NT2/D1 (cell line): ENCODE results near the gene MRPL34.
"Not testable (repeated sequence)": the region's sequence is repeated elsewhere in the genome, so short reads cannot be mapped to it uniquely, and the experiment has no call there.

ENCODE experiments used
- DNase-seq: peaks from one replicate; pipeline ENCODE4 v3.0.0-alpha.2; 2011; ENCODE audit warnings: low read depth, low spot score
- H3K27me3 ChIP-seq: 2 replicates; pipeline ENCODE4 v1.6.0; 2011; ENCODE audit warnings: mild to moderate bottlenecking; ENCODE audit not compliant: insufficient read length, insufficient read depth
- H3K36me3 ChIP-seq: 2 replicates; pipeline ENCODE4 v1.6.1; 2011; ENCODE audit warnings: mild to moderate bottlenecking, low read length, mixed read lengths; ENCODE audit not compliant: insufficient read depth, insufficient read length
- H3K4me1 ChIP-seq: 2 replicates; pipeline ENCODE4 v1.5.1; 2011; ENCODE audit not compliant: insufficient read depth, insufficient read length
- H3K4me3 ChIP-seq: 2 replicates; pipeline ENCODE4 v1.5.1; 2011; ENCODE audit warnings: low read depth; ENCODE audit not compliant: insufficient read length
- H3K9ac ChIP-seq: 2 replicates; pipeline ENCODE4 v1.6.0; 2011; ENCODE audit warnings: low read depth; ENCODE audit not compliant: insufficient read length
- H3K9me3 ChIP-seq: 2 replicates; pipeline ENCODE4 v1.5.1; 2011; ENCODE audit warnings: mild to moderate bottlenecking, low read length; ENCODE audit not compliant: insufficient read depth
- SUZ12 ChIP-seq: IDR thresholded peaks from 2 replicates; pipeline ENCODE4 v1.6.1; 2011; ENCODE audit not compliant: insufficient read length, insufficient read depth; ENCODE audit errors: extremely low read depth
- YY1 ChIP-seq: IDR thresholded peaks from 2 replicates; pipeline ENCODE4 v1.6.1; 2011; ENCODE audit not compliant: insufficient read length, insufficient read depth
- ZNF274 ChIP-seq: IDR thresholded peaks from 2 replicates; pipeline ENCODE4 v1.6.1; 2011; ENCODE audit warnings: mild to moderate bottlenecking, low read depth, low read length

Gene MRPL34

GRCh38 chr19:17286263-17286662, 19.4 kb upstream of the MRPL34 start:
- H3K36me3 ChIP-seq = peaks cover 35% of the 10 kb centered on the region
- no peak for TF ChIP-seq YY1
- TF ChIP-seq ZNF274 = no peak
- no peak for TF ChIP-seq SUZ12

GRCh38 chr19:17286752-17287151, 18.9 kb upstream of the MRPL34 start:
- peaks cover 8% of the 10 kb centered on the region for H3K4me1 ChIP-seq
- H3K4me3 ChIP-seq = no peak overlapping the region
- no peak for DNase-seq
- H3K9ac ChIP-seq = no peak overlapping the region
- H3K36me3 ChIP-seq = peaks cover 35% of the 10 kb centered on the region
- H3K27me3 ChIP-seq = no peaks in the 10 kb centered on the region
- TF ChIP-seq ZNF274 (no peak), SUZ12 (no peak), YY1 (no peak)
- H3K9me3 ChIP-seq = peaks cover 8% of the 10 kb centered on the region; the same call in 1 of the 2 replicates

More at GRCh38 chr19:17286263-17286662, 19.4 kb upstream of the MRPL34 start:
- Histone ChIP-seq H3K4me3 (no peak overlapping the region), H3K27me3 (no peaks in the 10 kb centered on the region), H3K9ac (no peak overlapping the region), H3K4me1 (peaks cover 8% of the 10 kb centered on the region), H3K9me3 (peaks cover 8% of the 10 kb centered on the region; the same call in 1 of the 2 replicates)
- no peak for DNase-seq

GRCh38 chr19:17289489-17289888, 16.2 kb upstream of the MRPL34 start:
- Histone ChIP-seq H3K27me3 (no peaks in the 10 kb centered on the region), H3K4me1 (peaks cover 7% of the 10 kb centered on the region), H3K9me3 (peaks cover 8% of the 10 kb centered on the region; the same call in 1 of the 2 replicates), H3K36me3 (peaks cover 24% of the 10 kb centered on the region), H3K4me3 (peak overlapping the region; percentile 8), H3K9ac (no peak overlapping the region)
- TF ChIP-seq ZNF274 (no peak), SUZ12 (no peak), YY1 (no peak)
- DNase-seq = peak; percentile 89

GRCh38 chr19:17292301-17293074, 13.2 kb upstream of the MRPL34 start:
- peak overlapping the region; percentile 83 for H3K9ac ChIP-seq

GRCh38 chr19:17293605-17294004, 12.1 kb upstream of the MRPL34 start:
- Histone ChIP-seq H3K9me3 (peaks cover 13% of the 10 kb centered on the region; the same call in 1 of the 2 replicates), H3K9ac (peak overlapping the region; percentile 50), H3K4me1 (peaks cover 9% of the 10 kb centered on the region), H3K4me3 (peak overlapping the region; percentile 29), H3K36me3 (peaks cover 26% of the 10 kb centered on the region), H3K27me3 (no peaks in the 10 kb centered on the region)
- TF ChIP-seq ZNF274 (no peak), YY1 (no peak), SUZ12 (no peak)
- no peak for DNase-seq

More at GRCh38 chr19:17292301-17293074, 13.2 kb upstream of the MRPL34 start:
- H3K4me3 ChIP-seq = peak overlapping the region; percentile 81
- DNase-seq = peak; percentile 81
- H3K4me1 ChIP-seq = peaks cover 9% of the 10 kb centered on the region
- no peaks in the 10 kb centered on the region for H3K27me3 ChIP-seq
- H3K36me3 ChIP-seq = peaks cover 20% of the 10 kb centered on the region
- TF ChIP-seq SUZ12 (no peak), YY1 (no peak), ZNF274 (no peak)
- H3K9me3 ChIP-seq = peaks cover 3% of the 10 kb centered on the region; the same call in 1 of the 2 replicates

- H3K4me1 ChIP-seq = peaks cover 9% of the 10 kb centered on the region
- peaks cover 14% of the 10 kb centered on the region; the same call in 1 of the 2 replicates for H3K9me3 ChIP-seq
- no peak for DNase-seq
- peaks cover 26% of the 10 kb centered on the region for H3K36me3 ChIP-seq
- H3K27me3 ChIP-seq = no peaks in the 10 kb centered on the region
- H3K4me3 ChIP-seq = peak overlapping the region; percentile 29
- no peak overlapping the region for H3K9ac ChIP-seq
- TF ChIP-seq SUZ12 (no peak), ZNF274 (no peak), YY1 (no peak)
These were observed 11.4 kb upstream of the MRPL34 start for GRCh38 chr19:17294051-17294891.

GRCh38 chr19:17295551-17295950, 10.1 kb upstream of the MRPL34 start:
- H3K4me1 ChIP-seq, DNase-seq, H3K4me3 ChIP-seq, H3K27me3 ChIP-seq, H3K9ac ChIP-seq: not testable (repeated sequence)
- peaks cover 14% of the 10 kb centered on the region; the same call in 1 of the 2 replicates for H3K9me3 ChIP-seq
- peaks cover 26% of the 10 kb centered on the region for H3K36me3 ChIP-seq
